HCT116 (cell line): ENCODE results near the gene PLCH2. TPM values are rescaled to one million over a fixed set of nuclear protein-coding genes. Genes with fewer than 3 reads are reported as not detected.

Experiments
- ATAC-seq: fragments of 200-7000 bp; cut with Tn5 transposase; 2 replicates; pipeline ENCODE4 v1.9.1; 2020; ENCODE audit warnings: mild to moderate bottlenecking, moderate library complexity
- BruUV-seq: library from RNA; stranded (reverse); fragments of 400-500 nt; replicated peaks from 2 replicates; lab custom pipeline; 2021; lab: Mats Ljungman, UMichigan
- CTCF ChIA-PET: fragments of 300-600 bp; sonication (Branson Sonifier 250); formaldehyde crosslinking; loops from one replicate; lab custom pipeline; 2021; ENCODE audit warnings: antibody characterized with exemption; lab: Charles Lee
- POLR2A ChIA-PET: fragments of 300-600, 350-600 bp; sonication (Branson Sonifier 250); formaldehyde crosslinking; loops from one replicate; lab custom pipeline; 2021; ENCODE audit warnings: antibody characterized with exemption; lab: Charles Lee
- RAD21 ChIA-PET, 2 experiments: fragments of 300-600 bp; sonication (Branson Sonifier 250); formaldehyde crosslinking; loops; one replicate each; lab custom pipeline; 2023; ENCODE audit warnings: low total read pairs in 2 of 2; ENCODE audit not compliant: uncharacterized antibody in 2 of 2, unreplicated experiment in 2 of 2, low non-redundant PET in 1 of 2; lab: Charles Lee
- DNase-seq: peaks from one replicate; pipeline ENCODE4 v3.0.0-alpha.2; 2010; ENCODE audit warnings: low read depth, low spot score
- H2AFZ ChIP-seq: fragments of 200-600 bp; shearing (Covaris generic), sonication (generic); 2 replicates; pipeline ENCODE4 v1.6.1; 2017; ENCODE audit warnings: low read depth, mixed run types, mixed read lengths, antibody characterized with exemption, low read length; ENCODE audit not compliant: poor library complexity, severe bottlenecking
- H3K27ac ChIP-seq: 2 replicates; pipeline ENCODE4 v1.5.1; 2012; ENCODE audit warnings: low read depth, low read length
- H3K27me3 ChIP-seq: fragments of 200-600 bp; sonication (generic); 2 replicates; pipeline ENCODE4 v1.6.1; 2016; ENCODE audit warnings: mixed run types, low read length, mixed read lengths; ENCODE audit not compliant: insufficient read depth
- H3K36me3 ChIP-seq, 2 experiments: fragments of 200-500 bp in 1 of 2; fragments of 200-600 bp in 1 of 2; sonication (Bioruptor generic) in 1 of 2; sonication (generic) in 1 of 2; 2 replicates each; pipeline versions ENCODE4 v1.5.1 to v1.6.1; 2014 to 2016; ENCODE audit warnings: low read length in 2 of 2, inconsistent platforms in 1 of 2, mixed read lengths in 1 of 2, mixed run types in 1 of 2; ENCODE audit not compliant: insufficient read depth in 2 of 2, control insufficient read depth in 1 of 2
- H3K4me1 ChIP-seq, 2 experiments: fragments of 200-600 bp in 1 of 2; sonication (generic) in 1 of 2; 2 replicates each; pipeline versions ENCODE4 v1.5.1 to v1.6.1; 2012 to 2017; ENCODE audit warnings: low read length in 2 of 2, inconsistent platforms in 1 of 2, mild to moderate bottlenecking in 1 of 2, mixed read lengths in 1 of 2, mixed run types in 1 of 2, moderate library complexity in 1 of 2; ENCODE audit not compliant: insufficient read depth in 2 of 2, control insufficient read depth in 1 of 2
- H3K4me2 ChIP-seq: fragments of 200-600 bp; sonication (generic); 2 replicates; pipeline ENCODE4 v1.6.1; 2017; ENCODE audit warnings: mixed run types, low read length, mixed read lengths
- H3K4me3 ChIP-seq, 2 experiments: fragments of 200-600 bp in 1 of 2; sonication (generic) in 1 of 2; replicated peaks in 1 of 2; 2 replicates each; pipeline ENCODE4 v1.5.1; 2011 to 2016; ENCODE audit warnings: low read length in 2 of 2, control low read depth in 1 of 2, low read depth in 1 of 2, mild to moderate bottlenecking in 1 of 2, mixed read lengths in 1 of 2, mixed run types in 1 of 2
- H3K79me2 ChIP-seq: fragments of 200-600 bp; sonication (generic); 2 replicates; pipeline ENCODE4 v1.6.1; 2017; ENCODE audit warnings: mild to moderate bottlenecking, mixed run types, low read length, moderate library complexity, mixed read lengths; ENCODE audit not compliant: insufficient read depth
- H3K9ac ChIP-seq: fragments of 200-600 bp; sonication (generic); 2 replicates; pipeline ENCODE4 v1.6.1; 2016; ENCODE audit warnings: low read length, mixed read lengths
- H3K9me2 ChIP-seq: fragments of 200-600 bp; sonication (generic), shearing (Covaris generic); 2 replicates; pipeline ENCODE4 v1.6.1; 2017; ENCODE audit warnings: mixed run types, mild to moderate bottlenecking, moderate library complexity; ENCODE audit not compliant: insufficient read depth
- H3K9me3 ChIP-seq, 2 experiments: fragments of 200-500 bp in 1 of 2; fragments of 200-600 bp in 1 of 2; sonication (Bioruptor generic) in 1 of 2; sonication (generic) in 1 of 2; 2 replicates each; pipeline ENCODE4 v1.6.1; 2014 to 2017; ENCODE audit warnings: low read length in 2 of 2, mixed read lengths in 2 of 2, inconsistent platforms in 1 of 2, low read depth in 1 of 2, mild to moderate bottlenecking in 1 of 2, mixed run types in 1 of 2, moderate library complexity in 1 of 2; ENCODE audit not compliant: control insufficient read depth in 1 of 2, insufficient read depth in 1 of 2
- H4K20me1 ChIP-seq: fragments of 200-600 bp; sonication (generic), shearing (Covaris generic); 2 replicates; pipeline ENCODE4 v1.6.1; 2017; ENCODE audit warnings: mixed run types, mild to moderate bottlenecking, moderate library complexity; ENCODE audit not compliant: insufficient read depth
- ATF3 ChIP-seq: IDR thresholded peaks from 2 replicates; pipeline ENCODE4 v1.6.1; 2012
- CBX3 ChIP-seq: IDR thresholded peaks from 2 replicates; pipeline ENCODE4 v1.6.1; 2012; ENCODE audit warnings: low read depth
- CEBPB ChIP-seq: IDR thresholded peaks from 2 replicates; pipeline ENCODE4 v1.6.1; 2012; ENCODE audit warnings: low read depth
- CTCF ChIP-seq, 3 experiments: fragments of 200-600 bp in 1 of 3; sonication (generic) in 1 of 3; IDR thresholded peaks in 2 of 3; conservative IDR thresholded peaks in 1 of 3; 2 replicates each; pipeline ENCODE4 v1.5.1; 2012 to 2017; ENCODE audit warnings: low read depth in 2 of 3, low read length in 2 of 3, antibody characterized with exemption in 1 of 3, borderline replicate concordance in 1 of 3, control low read depth in 1 of 3, mild to moderate bottlenecking in 1 of 3, mixed read lengths in 1 of 3, mixed run types in 1 of 3, moderate library complexity in 1 of 3; ENCODE audit not compliant: insufficient read depth in 1 of 3
- EGR1 ChIP-seq: IDR thresholded peaks from 2 replicates; pipeline ENCODE4 v1.6.1; 2012; ENCODE audit warnings: low read depth
- EZH2 ChIP-seq: fragments of 200-600 bp; sonication (generic); IDR thresholded peaks from 2 replicates; pipeline ENCODE4 v1.6.1; 2017; ENCODE audit warnings: antibody characterized with exemption, mixed run types
- EZH2phosphoT487 ChIP-seq: fragments of 200-600 bp; IDR thresholded peaks from 2 replicates; pipeline ENCODE4 v1.6.1; 2018; ENCODE audit warnings: antibody characterized with exemption, borderline replicate concordance
- JUND ChIP-seq: IDR thresholded peaks from 2 replicates; pipeline ENCODE4 v1.6.1; 2012
- RAD21 ChIP-seq: IDR thresholded peaks from 2 replicates; pipeline ENCODE4 v1.6.1; 2012; ENCODE audit warnings: low read depth, mild to moderate bottlenecking
- REST ChIP-seq: IDR thresholded peaks from 2 replicates; pipeline ENCODE4 v1.6.1; 2012; ENCODE audit warnings: low read depth
- SIN3A ChIP-seq: IDR thresholded peaks from 2 replicates; pipeline ENCODE4 v1.6.1; 2012; ENCODE audit warnings: low read depth
- TCF7L2 ChIP-seq: IDR thresholded peaks from 2 replicates; pipeline ENCODE4 v1.7.0; 2011; ENCODE audit warnings: borderline replicate concordance, inconsistent platforms; ENCODE audit not compliant: insufficient read depth, insufficient read length; ENCODE audit errors: extremely low read depth
- YY1 ChIP-seq: IDR thresholded peaks from 2 replicates; pipeline ENCODE4 v1.6.1; 2011; ENCODE audit warnings: low read length, low read depth, moderate library complexity, mild to moderate bottlenecking; ENCODE audit not compliant: insufficient replicate concordance; ENCODE audit errors: extremely low read depth
- ZBTB33 ChIP-seq: IDR thresholded peaks from 2 replicates; pipeline ENCODE4 v1.6.1; 2011; ENCODE audit warnings: mild to moderate bottlenecking, low read length, moderate library complexity; ENCODE audit not compliant: insufficient replicate concordance; ENCODE audit errors: extremely low read depth
- ZFX ChIP-seq: fragments of 450-650 bp; IDR thresholded peaks from 2 replicates; pipeline ENCODE4 v1.6.1; 2017
- intact Hi-C: fragments of 100-400 bp; cut with micrococcal nuclease; formaldehyde crosslinking; loops from 2 replicates; pipeline ENCODE4 v1.10.0; 2022
- total RNA-seq: library from RNA; stranded (reverse); gene quantifications from one replicate; pipeline ENCODE4 v1.2.1, GENCODE V29; 2021; ENCODE audit not compliant: unreplicated experiment

PLCH2 gene
- total RNA-seq, 1 experiment from 2014 or later = 2.0 TPM

GRCh38 chr1:2480986-2481364 lies 4.9 kb downstream of the PLCH2 start:
- POLR2A ChIA-PET = no interaction called here
- CTCF ChIA-PET = no interaction called here
- Histone ChIP-seq H3K4me2 (no peak overlapping the region), H3K9ac (no peak overlapping the region), H3K79me2 (no peaks in the 10 kb centered on the region), H3K9me2 (no peaks in the 10 kb centered on the region), H3K36me3 (no peaks in the 10 kb centered on the region), H2AFZ (no peak overlapping the region), H4K20me1 (no peaks in the 10 kb centered on the region), H3K9me3 (no peaks in the 10 kb centered on the region), H3K4me3 (no peak overlapping the region), H3K4me1 (no peaks in the 10 kb centered on the region), H3K27ac (no peak overlapping the region), H3K27me3 (no peaks in the 10 kb centered on the region)
- RAD21 ChIA-PET = no interaction called here
- DNase-seq = no peak
- no TSS peak for BruUV-seq
- intact Hi-C loops = no loop called here
- TF ChIP-seq EZH2 = no peak
- no peak for TF ChIP-seq SIN3A
- TF ChIP-seq ZBTB33 = no peak
- no peak for TF ChIP-seq TCF7L2
- TF ChIP-seq YY1 = no peak
- no peak for TF ChIP-seq CTCF (IDR thresholded peaks at IDR 0.05 in 2 of 3, conservative IDR thresholded peaks at IDR 0.05 in 1 of 3; ENCODE audit: borderline replicate concordance in 1 of 3, insufficient read depth in 1 of 3, low read depth in 2 of 3, low read length in 2 of 3)
- no peak for TF ChIP-seq EZH2phosphoT487
- TF ChIP-seq RAD21 = no peak
- TF ChIP-seq ZFX = no peak
- TF ChIP-seq EGR1 = no peak
- TF ChIP-seq REST = no peak
- TF ChIP-seq CBX3 = no peak
- TF ChIP-seq CEBPB = no peak
- no peak for TF ChIP-seq JUND
- no peak for TF ChIP-seq ATF3
- ATAC-seq = no peak
